ENCODE data around the gene NTM.

GRCh38 chr11:131877246-131877942 lies 507.0 kb downstream of the NTM start:
- TF ChIP-seq, protein P1, sequence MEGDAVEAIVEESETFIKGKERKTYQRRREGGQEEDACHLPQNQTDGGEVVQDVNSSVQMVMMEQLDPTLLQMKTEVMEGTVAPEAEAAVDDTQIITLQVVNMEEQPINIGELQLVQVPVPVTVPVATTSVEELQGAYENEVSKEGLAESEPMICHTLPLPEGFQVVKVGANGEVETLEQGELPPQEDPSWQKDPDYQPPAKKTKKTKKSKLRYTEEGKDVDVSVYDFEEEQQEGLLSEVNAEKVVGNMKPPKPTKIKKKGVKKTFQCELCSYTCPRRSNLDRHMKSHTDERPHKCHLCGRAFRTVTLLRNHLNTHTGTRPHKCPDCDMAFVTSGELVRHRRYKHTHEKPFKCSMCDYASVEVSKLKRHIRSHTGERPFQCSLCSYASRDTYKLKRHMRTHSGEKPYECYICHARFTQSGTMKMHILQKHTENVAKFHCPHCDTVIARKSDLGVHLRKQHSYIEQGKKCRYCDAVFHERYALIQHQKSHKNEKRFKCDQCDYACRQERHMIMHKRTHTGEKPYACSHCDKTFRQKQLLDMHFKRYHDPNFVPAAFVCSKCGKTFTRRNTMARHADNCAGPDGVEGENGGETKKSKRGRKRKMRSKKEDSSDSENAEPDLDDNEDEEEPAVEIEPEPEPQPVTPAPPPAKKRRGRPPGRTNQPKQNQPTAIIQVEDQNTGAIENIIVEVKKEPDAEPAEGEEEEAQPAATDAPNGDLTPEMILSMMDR (IDR thresholded peaks at IDR 0.05; ENCODE audit: poor library complexity, severe bottlenecking): no peak
- no peak for TF ChIP-seq POLR2AphosphoS5 (IDR thresholded peaks at IDR 0.05)
- TF ChIP-seq EZH2 (IDR thresholded peaks at IDR 0.05; ENCODE audit: borderline replicate concordance, insufficient read depth, low read length, poor library complexity, severe bottlenecking): no peak
- TF ChIP-seq RAD21 (conservative IDR thresholded peaks at IDR 0.05): no peak
- no peak for TF ChIP-seq EP300 (conservative IDR thresholded peaks at IDR 0.05; ENCODE audit: poor library complexity, severe bottlenecking)
- no peak for TF ChIP-seq SMC3 (conservative IDR thresholded peaks at IDR 0.05; ENCODE audit: poor library complexity)
- no peak for TF ChIP-seq TAF1 (IDR thresholded peaks at IDR 0.05; ENCODE audit: low read depth)

Measured in neural cell (in vitro differentiated cells).